ENCODE results near the gene WDR27.

Gene WDR27

DNA sequence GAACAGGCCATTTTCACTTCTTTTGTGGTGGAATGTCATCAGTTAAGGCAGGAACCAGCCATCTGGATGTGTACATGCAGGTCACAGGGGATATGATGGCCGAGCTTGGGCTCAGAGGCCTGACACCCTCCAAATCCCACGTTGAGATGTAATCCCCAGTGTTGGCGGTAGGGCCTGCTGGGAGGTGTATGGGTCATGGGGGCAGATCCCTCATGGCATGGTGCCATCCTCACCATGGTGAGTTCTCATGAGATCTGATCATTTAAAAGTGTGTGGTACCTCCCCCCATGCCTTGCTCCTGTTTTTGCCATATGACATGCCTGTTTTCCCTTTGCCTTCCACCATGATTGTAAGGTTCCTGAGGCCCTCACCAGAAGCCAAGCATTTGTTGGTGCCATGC lies 26.8 kb downstream of the WDR27 start:
- peaks cover 82% of the 10 kb centered on the region for H3K36me3 Mint-ChIP-seq (ENCODE audit: low read depth)
- TF ChIP-seq, protein P1, sequence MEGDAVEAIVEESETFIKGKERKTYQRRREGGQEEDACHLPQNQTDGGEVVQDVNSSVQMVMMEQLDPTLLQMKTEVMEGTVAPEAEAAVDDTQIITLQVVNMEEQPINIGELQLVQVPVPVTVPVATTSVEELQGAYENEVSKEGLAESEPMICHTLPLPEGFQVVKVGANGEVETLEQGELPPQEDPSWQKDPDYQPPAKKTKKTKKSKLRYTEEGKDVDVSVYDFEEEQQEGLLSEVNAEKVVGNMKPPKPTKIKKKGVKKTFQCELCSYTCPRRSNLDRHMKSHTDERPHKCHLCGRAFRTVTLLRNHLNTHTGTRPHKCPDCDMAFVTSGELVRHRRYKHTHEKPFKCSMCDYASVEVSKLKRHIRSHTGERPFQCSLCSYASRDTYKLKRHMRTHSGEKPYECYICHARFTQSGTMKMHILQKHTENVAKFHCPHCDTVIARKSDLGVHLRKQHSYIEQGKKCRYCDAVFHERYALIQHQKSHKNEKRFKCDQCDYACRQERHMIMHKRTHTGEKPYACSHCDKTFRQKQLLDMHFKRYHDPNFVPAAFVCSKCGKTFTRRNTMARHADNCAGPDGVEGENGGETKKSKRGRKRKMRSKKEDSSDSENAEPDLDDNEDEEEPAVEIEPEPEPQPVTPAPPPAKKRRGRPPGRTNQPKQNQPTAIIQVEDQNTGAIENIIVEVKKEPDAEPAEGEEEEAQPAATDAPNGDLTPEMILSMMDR (IDR thresholded peaks at IDR 0.05) = no peak
- peaks cover 5% of the 10 kb centered on the region for H3K9me3 Mint-ChIP-seq
- H3K27ac Mint-ChIP-seq = no peak overlapping the region
- H3K4me3 Mint-ChIP-seq = no peak overlapping the region
- H3K27me3 Mint-ChIP-seq (ENCODE audit: low read depth, poor library complexity) = no peaks in the 10 kb centered on the region
- DNase-seq = no peak
- peaks cover 6% of the 10 kb centered on the region for H3K4me1 Mint-ChIP-seq

DNA sequence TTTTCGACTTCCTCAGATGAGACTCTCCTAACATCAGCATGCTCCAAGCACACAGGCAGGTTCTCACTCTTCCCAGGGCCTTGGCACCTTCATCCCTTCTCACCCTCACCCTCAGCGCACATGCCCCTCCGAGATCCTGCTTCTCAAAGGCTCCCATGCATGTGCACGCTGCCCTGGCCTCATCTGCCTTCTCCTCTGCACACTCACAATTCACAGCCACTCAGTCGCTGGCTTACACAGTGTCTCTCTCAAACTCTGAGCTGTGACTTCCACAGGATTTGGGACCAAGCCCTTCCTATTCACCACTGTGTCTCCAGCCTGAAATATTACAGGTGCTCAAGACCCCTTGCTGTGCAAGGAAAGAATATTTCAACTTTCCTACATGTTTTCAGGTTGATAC lies 30.3 kb downstream of the WDR27 start:
- Mint-ChIP-seq H3K27ac (no peak overlapping the region), H3K4me3 (no peak overlapping the region), H3K9me3 (no peaks in the 10 kb centered on the region), H3K27me3 (ENCODE audit: low read depth, poor library complexity) (no peaks in the 10 kb centered on the region), H3K4me1 (no peaks in the 10 kb centered on the region), H3K36me3 (ENCODE audit: low read depth) (peaks cover 63% of the 10 kb centered on the region)
- no peak for DNase-seq
- TF ChIP-seq, protein P1 (IDR thresholded peaks at IDR 0.05) = no peak

DNA sequence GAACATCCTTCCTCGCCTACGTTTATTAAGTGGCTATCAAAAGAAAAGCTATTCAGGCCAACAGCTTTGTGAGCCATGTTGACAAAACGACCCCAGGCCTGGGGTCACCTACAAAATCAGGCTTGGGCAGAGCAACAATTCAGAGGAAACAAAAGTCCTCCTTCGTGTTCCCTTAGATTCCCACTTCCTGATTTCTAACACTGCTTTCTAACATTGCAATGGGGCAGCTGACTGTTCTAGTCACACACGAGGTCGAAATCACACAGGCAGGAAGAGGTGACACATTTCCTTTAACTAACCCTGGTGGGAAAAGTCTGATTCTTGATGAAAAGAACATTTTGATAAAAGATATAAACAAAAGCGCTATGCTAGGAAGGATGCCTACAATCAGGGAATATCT lies 31.9 kb downstream of the WDR27 start:
- Mint-ChIP-seq H3K4me3 (no peak overlapping the region), H3K27ac (no peak overlapping the region), H3K9me3 (no peaks in the 10 kb centered on the region), H3K4me1 (no peaks in the 10 kb centered on the region), H3K36me3 (ENCODE audit: low read depth) (peaks cover 56% of the 10 kb centered on the region), H3K27me3 (ENCODE audit: low read depth, poor library complexity) (no peaks in the 10 kb centered on the region)
- no peak for DNase-seq
- TF ChIP-seq, protein P1 (IDR thresholded peaks at IDR 0.05) = no peak

DNA sequence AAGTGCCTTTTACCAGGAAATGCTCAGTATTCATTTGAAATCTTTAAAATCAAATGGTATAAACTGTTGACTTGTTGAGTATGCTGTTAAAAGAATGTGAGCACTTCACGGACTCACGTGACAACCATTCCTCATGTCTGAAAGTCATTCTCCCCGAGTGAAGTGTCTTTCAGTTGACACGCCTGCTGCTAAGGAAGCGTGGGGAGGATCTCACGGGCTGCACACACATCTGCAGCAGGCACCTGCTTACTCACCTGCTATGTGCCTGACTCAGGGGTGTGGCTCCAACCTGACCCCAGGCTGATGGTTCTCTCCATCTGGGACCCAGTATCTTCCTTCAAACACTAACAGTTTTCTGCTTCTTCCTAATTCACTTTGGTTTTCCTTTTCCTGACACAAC lies 32.7 kb downstream of the WDR27 start:
- Mint-ChIP-seq H3K4me1 (no peaks in the 10 kb centered on the region), H3K4me3 (no peak overlapping the region), H3K36me3 (ENCODE audit: low read depth) (peaks cover 54% of the 10 kb centered on the region)

DNA sequence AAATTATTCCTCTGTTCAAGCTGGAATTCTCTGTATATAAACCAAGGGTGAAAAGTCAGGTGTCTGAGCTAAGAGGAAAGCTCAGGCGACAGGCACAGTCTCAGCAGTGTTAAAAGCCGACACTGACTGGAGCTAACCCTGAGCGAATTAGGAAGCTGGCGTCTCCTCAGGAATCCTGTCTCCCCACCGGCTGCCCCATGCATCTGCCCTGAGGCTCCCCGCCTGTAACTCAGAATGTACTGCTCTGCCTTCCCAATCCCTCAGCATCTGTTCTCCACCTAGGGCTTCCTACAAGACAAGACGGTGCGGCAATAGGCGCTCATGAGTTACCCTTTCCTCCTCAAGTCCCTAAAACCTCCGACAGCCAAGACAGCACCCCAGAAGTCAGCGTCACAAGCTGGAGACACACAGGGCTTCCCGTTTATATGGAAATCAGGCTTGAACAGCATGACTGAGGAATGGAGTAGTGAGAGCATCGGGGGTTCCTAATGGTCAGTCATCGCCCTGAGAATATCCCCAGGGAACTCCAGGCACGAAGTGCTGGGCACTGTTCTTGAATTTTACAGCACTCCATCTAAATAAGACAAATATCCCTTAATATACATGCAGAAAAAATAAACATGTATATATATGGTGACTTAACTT lies 33.5 kb downstream of the WDR27 start:
- Mint-ChIP-seq H3K27ac (peak overlapping the region; percentile 72), H3K9me3 (no peaks in the 10 kb centered on the region)

More for the DNA sequence above, 32.7 kb downstream of the WDR27 start:
- TF ChIP-seq, protein P1 (IDR thresholded peaks at IDR 0.05) = no peak
- no peak for DNase-seq
- no peaks in the 10 kb centered on the region for H3K9me3 Mint-ChIP-seq
- H3K27ac Mint-ChIP-seq = no peak overlapping the region
- no peaks in the 10 kb centered on the region for H3K27me3 Mint-ChIP-seq (ENCODE audit: low read depth, poor library complexity)

More for the DNA sequence above, 33.5 kb downstream of the WDR27 start:
- TF ChIP-seq, protein P1 (IDR thresholded peaks at IDR 0.05) = no peak
- Mint-ChIP-seq H3K4me3 (no peak overlapping the region), H3K4me1 (no peaks in the 10 kb centered on the region), H3K27me3 (ENCODE audit: low read depth, poor library complexity) (peaks cover 3% of the 10 kb centered on the region), H3K36me3 (ENCODE audit: low read depth) (peaks cover 54% of the 10 kb centered on the region)
- no peak for DNase-seq

Data from nephron progenitor cell (in vitro differentiated cells).